Measurements from ENCODE around the gene RAD52.

The RAD52 gene

GRCh38 chr12:949453-950191, at the start of gene RAD52:
TSS of gene RAD52 (minus strand) at chr12:949694. CDS start at chr12:933058, 16,636 bp downstream.
- peak; percentile 98 for DNase-seq (ENCODE audit: low spot score)

GRCh38 chr12:998020-998874, 48.8 kb upstream of the RAD52 start:
- no peak for DNase-seq (ENCODE audit: low spot score)

- no peak for DNase-seq (ENCODE audit: low spot score)
These were observed 48.0 kb upstream of the RAD52 start for GRCh38 chr12:997505-997904.

GRCh38 chr12:996881-997280, 47.4 kb upstream of the RAD52 start:
- no peak for DNase-seq (ENCODE audit: low spot score)

- no peak for DNase-seq (ENCODE audit: low spot score)
These were observed 43.2 kb upstream of the RAD52 start for GRCh38 chr12:992647-993046.

GRCh38 chr12:991350-992333, 42.1 kb upstream of the RAD52 start:
- peak; percentile 14 for DNase-seq (ENCODE audit: low spot score)

GRCh38 chr12:990661-991349, 41.3 kb upstream of the RAD52 start, which contains the start of gene ERC1:
TSS of gene ERC1 (plus strand) at chr12:991223. CDS start at chr12:1027904, 36,681 bp downstream.
- DNase-seq (ENCODE audit: low spot score): peak; percentile 78

GRCh38 chr12:989751-990660, 40.5 kb upstream of the RAD52 start:
- peak; percentile 17 for DNase-seq (ENCODE audit: low spot score)

- DNase-seq (ENCODE audit: low spot score): no peak
These were observed 39.6 kb upstream of the RAD52 start for GRCh38 chr12:989051-989450.

- no peak for DNase-seq (ENCODE audit: low spot score)
These were observed 39.2 kb upstream of the RAD52 start for GRCh38 chr12:988646-989045.

GRCh38 chr12:981961-982360, 32.5 kb upstream of the RAD52 start:
- no peak for DNase-seq (ENCODE audit: low spot score)

GRCh38 chr12:981176-981828, 31.8 kb upstream of the RAD52 start:
- no peak for DNase-seq (ENCODE audit: low spot score)

GRCh38 chr12:979349-979748, 29.9 kb upstream of the RAD52 start:
- no peak for DNase-seq (ENCODE audit: low spot score)

GRCh38 chr12:977156-977555, 27.7 kb upstream of the RAD52 start:
- no peak for DNase-seq (ENCODE audit: low spot score)

GRCh38 chr12:976644-977043, 27.1 kb upstream of the RAD52 start:
- DNase-seq (ENCODE audit: low spot score): no peak

- no peak for DNase-seq (ENCODE audit: low spot score)
These were observed 24.9 kb upstream of the RAD52 start for GRCh38 chr12:974271-974862.

GRCh38 chr12:971991-972390, 22.5 kb upstream of the RAD52 start:
- DNase-seq (ENCODE audit: low spot score): no peak

- DNase-seq (ENCODE audit: low spot score): no peak
These were observed 20.3 kb upstream of the RAD52 start for GRCh38 chr12:969821-970220.

GRCh38 chr12:968545-968944, 19.1 kb upstream of the RAD52 start:
- no peak for DNase-seq (ENCODE audit: low spot score)
